ENCODE data around the gene SGPP2. TPM values are rescaled to one million over a fixed set of nuclear protein-coding genes. Genes with fewer than 3 reads are reported as not detected.

SGPP2 gene
- total RNA-seq, 1 donor from 2014 or later = 9.7 TPM

DNA sequence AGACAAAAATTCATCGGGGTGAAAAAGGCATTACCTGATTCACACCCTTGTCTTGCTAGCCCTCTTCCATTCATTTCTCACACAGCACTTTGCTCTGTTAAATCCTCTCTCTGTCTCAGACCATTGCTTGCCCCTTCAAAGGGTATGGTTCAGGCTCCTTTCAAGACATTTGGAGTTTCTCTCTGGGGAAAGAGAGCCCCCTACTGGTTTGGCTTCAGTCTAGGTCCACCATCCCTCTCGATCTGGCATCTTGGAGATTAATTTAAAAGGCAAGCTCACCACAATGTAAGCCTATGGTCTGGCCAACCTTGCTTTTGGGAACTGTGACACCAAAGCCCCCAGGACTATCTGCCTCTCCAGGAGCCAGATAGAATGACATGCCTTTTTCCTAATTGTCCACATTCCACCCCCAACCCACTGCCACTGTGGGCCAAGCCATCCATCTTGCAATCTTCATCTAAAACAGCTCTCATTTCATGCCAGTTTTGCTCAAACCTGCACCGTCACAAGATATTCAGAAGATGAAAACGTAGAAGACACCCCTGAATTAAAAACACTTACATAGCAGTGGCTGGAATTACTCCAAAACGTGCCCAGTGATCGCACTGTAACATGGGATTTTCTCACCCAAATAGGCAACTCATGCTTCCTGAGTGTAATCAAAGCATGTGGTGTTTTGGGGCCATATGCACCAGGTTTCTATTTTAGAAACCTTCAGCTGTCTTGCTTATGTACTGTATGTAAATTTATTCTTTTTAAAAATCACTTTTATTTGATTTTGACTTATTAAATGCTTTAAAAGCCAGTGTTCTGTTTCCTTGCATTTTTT, 137.7 kb downstream of the SGPP2 start:
- DNase-seq (ENCODE audit: low read depth) = peak; percentile 12
- no peak overlapping the region for H3K4me3 ChIP-seq (ENCODE audit: low read depth, low read length)

DNA sequence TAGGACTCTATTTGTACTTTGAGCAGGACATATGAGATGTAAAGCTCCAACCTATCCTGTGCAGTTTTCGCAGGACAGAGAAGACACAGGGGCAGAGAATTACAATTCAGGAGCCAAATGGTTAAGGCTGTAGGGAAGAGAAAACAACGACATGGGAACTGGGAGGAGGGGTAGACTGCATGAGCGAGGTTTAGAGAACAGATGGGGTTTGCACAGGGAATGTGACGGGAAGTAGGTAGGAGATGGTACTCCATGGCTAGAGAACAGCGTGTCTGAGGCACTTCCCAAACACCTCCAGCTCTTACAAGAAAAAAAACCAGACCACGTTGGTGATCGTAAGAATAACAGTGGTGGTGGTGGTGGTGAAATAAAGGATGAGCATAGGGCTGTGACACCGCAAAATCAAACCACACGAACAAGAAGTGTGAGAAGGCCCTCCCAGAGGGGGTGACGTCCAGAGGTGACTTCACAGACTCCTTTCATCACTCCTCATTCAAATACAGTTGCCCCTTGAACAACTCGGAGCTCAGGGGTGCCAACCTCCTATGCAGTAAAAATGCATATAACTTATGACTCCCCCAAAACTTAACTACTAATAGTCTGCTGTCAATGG, 138.9 kb downstream of the SGPP2 start:
- DNase-seq (ENCODE audit: low read depth) = no peak
- TF ChIP-seq, protein P1, sequence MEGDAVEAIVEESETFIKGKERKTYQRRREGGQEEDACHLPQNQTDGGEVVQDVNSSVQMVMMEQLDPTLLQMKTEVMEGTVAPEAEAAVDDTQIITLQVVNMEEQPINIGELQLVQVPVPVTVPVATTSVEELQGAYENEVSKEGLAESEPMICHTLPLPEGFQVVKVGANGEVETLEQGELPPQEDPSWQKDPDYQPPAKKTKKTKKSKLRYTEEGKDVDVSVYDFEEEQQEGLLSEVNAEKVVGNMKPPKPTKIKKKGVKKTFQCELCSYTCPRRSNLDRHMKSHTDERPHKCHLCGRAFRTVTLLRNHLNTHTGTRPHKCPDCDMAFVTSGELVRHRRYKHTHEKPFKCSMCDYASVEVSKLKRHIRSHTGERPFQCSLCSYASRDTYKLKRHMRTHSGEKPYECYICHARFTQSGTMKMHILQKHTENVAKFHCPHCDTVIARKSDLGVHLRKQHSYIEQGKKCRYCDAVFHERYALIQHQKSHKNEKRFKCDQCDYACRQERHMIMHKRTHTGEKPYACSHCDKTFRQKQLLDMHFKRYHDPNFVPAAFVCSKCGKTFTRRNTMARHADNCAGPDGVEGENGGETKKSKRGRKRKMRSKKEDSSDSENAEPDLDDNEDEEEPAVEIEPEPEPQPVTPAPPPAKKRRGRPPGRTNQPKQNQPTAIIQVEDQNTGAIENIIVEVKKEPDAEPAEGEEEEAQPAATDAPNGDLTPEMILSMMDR (conservative IDR thresholded peaks at IDR 0.05; ENCODE audit: low read depth, low read length) = no peak
- H3K4me3 ChIP-seq (ENCODE audit: low read depth, low read length) = no peak overlapping the region

More for the DNA sequence above, 137.7 kb downstream of the SGPP2 start:
- TF ChIP-seq, protein P1 (conservative IDR thresholded peaks at IDR 0.05; ENCODE audit: low read depth, low read length) = peak; percentile 91

DNA sequence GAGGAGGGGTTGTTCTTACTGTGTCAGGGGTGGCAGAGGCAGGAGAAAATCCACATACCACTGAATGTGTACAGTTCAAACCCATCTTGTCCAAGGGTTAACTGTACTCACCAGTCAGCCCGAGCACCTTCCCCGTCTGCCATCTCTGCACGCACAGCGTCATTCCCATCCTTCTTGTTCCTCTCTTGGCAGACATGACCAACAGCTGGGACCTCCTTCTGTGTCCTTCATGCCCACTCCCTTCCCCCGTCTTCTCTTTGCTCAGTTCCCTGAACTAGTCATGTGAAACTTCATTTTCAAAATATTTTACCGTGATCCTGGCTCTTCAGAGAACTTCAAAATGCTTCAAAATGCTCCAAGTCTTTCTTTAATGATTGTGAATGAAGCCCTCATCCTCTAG, 139.6 kb downstream of the SGPP2 start:
- H3K4me3 ChIP-seq (ENCODE audit: low read depth, low read length) = no peak overlapping the region
- no peak for DNase-seq (ENCODE audit: low read depth)
- TF ChIP-seq, protein P1 (conservative IDR thresholded peaks at IDR 0.05; ENCODE audit: low read depth, low read length) = no peak

DNA sequence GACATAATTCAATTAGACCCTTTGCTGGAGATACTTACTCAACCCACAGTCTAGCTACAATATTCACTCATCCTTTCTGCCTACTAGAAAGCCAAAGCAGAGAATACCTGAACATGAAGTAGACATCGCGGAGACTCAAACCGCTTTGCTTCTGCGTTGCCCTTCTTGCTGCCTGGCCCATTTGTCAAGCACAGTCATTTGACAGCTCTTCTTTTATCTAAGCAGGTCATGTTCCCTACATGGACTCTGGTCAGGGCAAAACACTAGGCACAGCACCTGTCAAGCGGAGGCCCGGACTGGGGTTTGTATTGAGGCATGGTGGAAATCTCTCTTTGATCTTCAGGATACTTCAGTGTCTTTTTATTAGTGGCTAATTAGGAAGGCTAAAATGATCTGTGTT, 141.9 kb downstream of the SGPP2 start:
- TF ChIP-seq, protein P1 (conservative IDR thresholded peaks at IDR 0.05; ENCODE audit: low read depth, low read length) = no peak
- no peak for DNase-seq (ENCODE audit: low read depth)
- no peak overlapping the region for H3K4me3 ChIP-seq (ENCODE audit: low read depth, low read length)

DNA sequence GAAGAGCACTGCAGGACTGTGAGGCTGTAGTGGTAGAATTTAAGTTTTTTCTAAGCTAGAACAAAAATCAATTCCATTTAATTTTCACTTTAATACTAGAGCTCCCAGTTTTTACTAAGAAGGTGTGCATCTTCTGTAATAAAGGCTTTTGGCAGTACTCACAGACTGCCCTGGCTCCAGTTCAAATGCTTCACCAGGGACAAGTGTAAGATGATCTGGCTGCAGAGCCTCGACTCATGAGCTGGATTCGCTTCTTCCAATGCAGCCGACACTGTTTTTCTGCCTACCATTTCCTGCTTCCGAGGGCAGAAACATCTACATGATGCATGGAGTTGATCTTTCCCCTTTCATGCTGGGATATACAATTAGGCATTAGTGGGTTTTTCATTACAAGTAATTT, 144.5 kb downstream of the SGPP2 start:
- no peak overlapping the region for H3K4me3 ChIP-seq (ENCODE audit: low read depth, low read length)
- no peak for DNase-seq (ENCODE audit: low read depth)
- TF ChIP-seq, protein P1 (conservative IDR thresholded peaks at IDR 0.05; ENCODE audit: low read depth, low read length) = no peak

DNA sequence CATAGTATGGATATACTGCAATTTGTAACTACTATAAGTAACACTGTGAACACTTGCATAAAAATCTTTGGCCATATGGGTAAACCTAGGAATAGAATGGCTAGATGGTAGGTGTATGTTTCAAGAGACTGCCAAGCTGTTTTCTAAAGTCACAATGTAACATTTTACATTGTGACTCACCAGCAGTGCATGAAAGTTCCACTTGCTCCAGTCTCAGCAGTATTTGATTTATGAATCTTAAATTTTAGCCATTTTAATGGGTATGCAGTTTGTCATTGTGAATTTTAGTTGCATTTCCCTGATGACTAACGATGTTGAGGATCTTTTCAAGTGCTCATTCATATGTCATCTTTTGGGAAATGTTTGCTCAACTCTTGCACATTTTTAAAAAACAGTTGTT, 145.5 kb downstream of the SGPP2 start:
- no peak overlapping the region for H3K4me3 ChIP-seq (ENCODE audit: low read depth, low read length)
- no peak for DNase-seq (ENCODE audit: low read depth)
- TF ChIP-seq, protein P1 (conservative IDR thresholded peaks at IDR 0.05; ENCODE audit: low read depth, low read length) = no peak
